B cell (primary cell): ENCODE measurements around the gene PLD5.
"Not testable (repeated sequence)": the region's sequence is repeated elsewhere in the genome, so short reads cannot be mapped to it uniquely, and the experiment has no call there.

Experiments used
- EZH2 ChIP-seq: IDR thresholded peaks from 2 replicates; pipeline ENCODE4 v1.6.1; 2012; ENCODE audit warnings: borderline replicate concordance, low read depth, mild to moderate bottlenecking, moderate library complexity, low read length; ENCODE audit not compliant: insufficient read depth, poor library complexity, severe bottlenecking
- TF ChIP-seq, protein P1 (sequence below): fragments of 200-600 bp; IDR thresholded peaks from one replicate; pipeline ENCODE4 v1.8.0; 2022; ENCODE audit warnings: antibody characterized with exemption, mild to moderate bottlenecking

DNA sequence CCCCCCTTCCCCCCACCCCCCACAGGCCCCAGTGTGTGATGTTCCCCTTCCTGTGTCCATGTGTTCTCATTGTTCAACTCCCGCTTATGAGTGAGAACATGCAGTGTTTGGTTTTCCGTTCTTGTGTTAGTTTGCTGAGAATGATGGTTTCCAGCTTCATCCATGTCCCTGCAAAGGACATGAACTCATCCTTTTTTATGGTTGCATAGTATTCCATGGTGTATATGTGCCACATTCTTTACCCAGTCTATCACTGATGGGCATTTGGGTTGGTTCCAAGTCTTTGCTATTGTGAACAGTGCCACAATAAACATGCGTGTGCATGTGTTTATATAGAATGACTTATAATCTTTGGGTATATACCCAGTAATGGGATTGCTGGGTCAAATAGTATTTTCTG is 466.3 kb downstream of the PLD5 start:
- TF ChIP-seq, protein P1, sequence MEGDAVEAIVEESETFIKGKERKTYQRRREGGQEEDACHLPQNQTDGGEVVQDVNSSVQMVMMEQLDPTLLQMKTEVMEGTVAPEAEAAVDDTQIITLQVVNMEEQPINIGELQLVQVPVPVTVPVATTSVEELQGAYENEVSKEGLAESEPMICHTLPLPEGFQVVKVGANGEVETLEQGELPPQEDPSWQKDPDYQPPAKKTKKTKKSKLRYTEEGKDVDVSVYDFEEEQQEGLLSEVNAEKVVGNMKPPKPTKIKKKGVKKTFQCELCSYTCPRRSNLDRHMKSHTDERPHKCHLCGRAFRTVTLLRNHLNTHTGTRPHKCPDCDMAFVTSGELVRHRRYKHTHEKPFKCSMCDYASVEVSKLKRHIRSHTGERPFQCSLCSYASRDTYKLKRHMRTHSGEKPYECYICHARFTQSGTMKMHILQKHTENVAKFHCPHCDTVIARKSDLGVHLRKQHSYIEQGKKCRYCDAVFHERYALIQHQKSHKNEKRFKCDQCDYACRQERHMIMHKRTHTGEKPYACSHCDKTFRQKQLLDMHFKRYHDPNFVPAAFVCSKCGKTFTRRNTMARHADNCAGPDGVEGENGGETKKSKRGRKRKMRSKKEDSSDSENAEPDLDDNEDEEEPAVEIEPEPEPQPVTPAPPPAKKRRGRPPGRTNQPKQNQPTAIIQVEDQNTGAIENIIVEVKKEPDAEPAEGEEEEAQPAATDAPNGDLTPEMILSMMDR, result not testable (repeated sequence)
- TF ChIP-seq EZH2, result not testable (repeated sequence)
